ENCODE measurements around the gene FRRS1L. TPM values are rescaled to one million over a fixed set of nuclear protein-coding genes. Genes with fewer than 3 reads are reported as not detected.
"Not testable (repeated sequence)": the region's sequence is repeated elsewhere in the genome, so short reads cannot be mapped to it uniquely, and the experiment has no call there.

Gene FRRS1L
- total RNA-seq, 2 donors from 2014 or later, result 4.4 to 5.7 TPM

GRCh38 chr9:109143881-109144562, 23.0 kb downstream of the FRRS1L start:
- no peak for ATAC-seq
- no peak for DNase-seq
- intact Hi-C loops (cut with DNase I), result no loop called here

DNA sequence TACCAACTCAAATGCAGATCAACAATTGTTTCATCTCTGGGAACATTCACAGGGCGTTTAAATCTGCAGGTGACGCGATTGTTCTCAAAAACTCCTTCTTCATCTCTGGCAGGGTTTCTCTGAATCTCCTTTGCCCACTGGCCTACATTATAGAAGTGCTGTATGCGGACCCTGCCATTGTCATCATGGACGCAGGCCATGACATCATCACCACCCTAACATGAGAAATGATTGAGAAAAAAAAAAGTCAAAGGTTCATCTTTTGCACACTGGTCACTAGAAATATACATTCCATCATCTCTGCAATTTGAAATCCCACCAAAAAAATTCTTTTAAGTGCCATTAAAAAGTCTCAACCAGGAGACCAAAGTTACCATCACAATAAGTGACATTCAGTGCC, 25.7 kb downstream of the FRRS1L start:
- DNase-seq (no peak), ATAC-seq (no peak)
- intact Hi-C loops (cut with DNase I), result no loop called here

DNA sequence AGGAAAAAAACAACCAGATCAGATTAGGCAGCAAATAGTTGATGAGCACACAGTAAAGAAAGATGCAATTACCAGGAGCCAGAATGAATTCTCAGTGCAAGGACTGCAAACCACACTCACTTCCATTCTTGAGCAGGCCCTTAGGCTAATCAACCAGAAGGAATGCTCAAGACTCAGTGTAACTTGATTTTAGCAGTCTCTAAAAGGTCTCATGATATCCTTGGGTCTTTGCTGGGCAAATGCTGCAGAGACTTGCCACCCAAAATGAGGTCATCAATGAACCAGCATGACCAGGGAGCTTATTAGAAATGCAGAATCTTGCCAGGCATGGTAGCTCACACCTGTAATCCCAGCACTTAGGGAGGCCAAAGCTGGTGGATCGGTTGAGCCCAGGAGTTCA, 27.2 kb downstream of the FRRS1L start:
- intact Hi-C loops (cut with DNase I), result no loop called here
- DNase-seq (no peak), ATAC-seq (no peak)

DNA sequence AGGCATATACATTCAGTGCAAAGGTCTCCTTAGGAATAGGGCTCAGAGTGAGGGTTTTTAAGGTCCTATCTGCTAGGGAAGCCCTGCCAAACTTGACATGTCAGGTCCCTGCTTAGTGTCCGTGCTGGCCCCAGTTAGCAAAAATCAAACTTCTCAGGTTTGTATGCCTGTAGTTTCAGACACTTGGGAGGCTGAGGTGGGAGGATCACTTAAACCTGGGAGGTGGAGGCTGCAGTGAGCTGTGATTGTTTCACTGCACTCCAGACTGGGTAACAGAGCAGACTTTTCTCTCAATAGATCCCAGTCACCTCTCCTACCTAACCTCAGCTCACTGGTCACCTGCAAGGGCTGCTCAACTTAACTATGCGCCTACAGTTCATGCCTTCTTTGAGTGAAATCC, 28.6 kb downstream of the FRRS1L start:
- ATAC-seq, result no peak
- intact Hi-C loops (cut with DNase I), result no loop called here
- DNase-seq, result no peak

- no peak for DNase-seq
- ATAC-seq, result no peak
- intact Hi-C loops (cut with DNase I), result no loop called here
Measured at GRCh38 chr9:109134167-109134578, 32.9 kb downstream of the FRRS1L start.

- DNase-seq (no peak), ATAC-seq (no peak)
- intact Hi-C loops (cut with DNase I), result no loop called here
Measured at GRCh38 chr9:109133533-109133932, 33.5 kb downstream of the FRRS1L start.

DNA sequence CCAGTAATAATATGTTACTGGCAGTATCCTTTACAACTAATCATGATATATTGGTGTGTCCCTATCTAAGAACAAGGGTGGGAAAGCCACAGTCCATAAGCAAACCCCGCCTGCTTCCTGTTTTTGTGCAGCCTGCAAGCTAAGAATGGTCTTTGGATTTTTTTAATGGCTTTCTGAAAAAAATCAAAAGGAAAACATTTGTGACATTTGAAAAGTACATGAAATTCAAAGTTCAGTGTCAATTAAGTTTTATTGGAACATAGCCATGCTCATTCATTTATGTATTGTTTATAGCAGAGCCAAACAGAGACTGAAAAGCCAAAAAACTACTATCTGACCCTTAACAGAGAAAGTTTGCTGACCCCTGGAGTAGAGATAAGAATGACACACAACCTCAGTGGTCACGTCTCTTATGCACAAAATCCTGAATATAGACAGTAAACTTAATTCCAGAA, 34.5 kb downstream of the FRRS1L start:
- ATAC-seq (no peak), DNase-seq (no peak)

DNA sequence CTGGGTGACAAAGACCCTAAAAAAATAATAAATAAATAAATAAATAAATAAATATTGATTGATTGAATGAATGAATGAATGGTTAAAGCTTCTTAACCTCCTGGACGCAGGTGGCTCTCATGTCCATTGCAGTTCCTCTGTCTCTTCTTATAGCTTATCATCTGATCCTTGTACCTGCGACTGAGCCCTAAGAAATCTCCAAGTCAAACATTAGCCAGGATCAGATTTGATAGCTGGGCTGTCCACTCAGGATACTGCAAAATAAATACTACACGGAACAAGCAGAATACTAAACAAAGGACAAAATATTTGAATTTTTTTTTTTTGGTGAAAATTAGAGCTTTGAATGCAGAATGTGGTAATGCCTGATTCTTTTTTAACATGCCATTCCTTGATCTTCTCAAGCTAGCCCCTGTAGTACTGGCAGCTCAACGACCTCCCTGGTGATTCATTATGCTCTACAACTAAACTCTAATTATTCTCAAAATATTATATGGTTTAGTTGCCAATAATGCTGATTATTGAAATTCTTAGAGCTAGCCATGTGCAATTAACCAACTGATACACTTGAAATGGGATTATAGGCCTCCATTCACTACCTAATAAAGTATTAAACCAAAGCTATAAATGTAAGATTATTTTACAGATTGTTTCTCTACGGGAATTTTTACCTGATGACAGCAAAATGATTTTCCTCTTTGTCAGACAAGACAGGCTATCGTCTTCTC, 37.4 kb downstream of the FRRS1L start:
- intact Hi-C loops (cut with DNase I), result no loop called here
- no peak for ATAC-seq
- DNase-seq, result no peak

More for the DNA sequence above, 34.5 kb downstream of the FRRS1L start:
- intact Hi-C loops (cut with DNase I), result no loop called here

GRCh38 chr9:109126671-109127070, 40.4 kb downstream of the FRRS1L start:
- DNase-seq, ATAC-seq: not testable (repeated sequence)

DNA sequence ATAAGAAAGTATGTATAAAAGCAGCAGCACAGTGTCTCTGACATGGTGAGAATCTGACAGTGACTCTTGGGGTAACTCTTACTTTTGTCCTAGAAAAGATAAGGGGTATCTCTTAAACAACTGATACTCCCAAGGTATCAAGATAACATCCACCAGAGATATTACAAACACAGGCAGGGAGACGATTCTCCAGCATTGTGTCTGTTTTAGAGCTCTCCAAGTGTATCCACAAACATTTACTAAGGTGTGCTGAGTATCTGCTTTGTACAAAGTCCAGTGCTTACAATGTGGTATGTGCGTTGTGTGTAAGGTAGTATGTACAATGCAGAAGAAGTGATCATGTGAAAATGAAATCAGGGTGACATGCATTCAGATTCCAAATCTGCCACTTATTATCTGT, 42.9 kb downstream of the FRRS1L start:
- DNase-seq (no peak), ATAC-seq (no peak)
- intact Hi-C loops (cut with DNase I), result no loop called here

More at GRCh38 chr9:109126671-109127070, 40.4 kb downstream of the FRRS1L start:
- intact Hi-C loops (cut with DNase I), result not testable (repeated sequence)

GRCh38 chr9:109122726-109123621, 44.1 kb downstream of the FRRS1L start:
- no peak for DNase-seq
- intact Hi-C loops (cut with DNase I), result no loop called here

GRCh38 chr9:109121232-109121796, 45.7 kb downstream of the FRRS1L start:
- ATAC-seq (no peak), DNase-seq (no peak)
- intact Hi-C loops (cut with DNase I), result no loop called here

More at GRCh38 chr9:109122726-109123621, 44.1 kb downstream of the FRRS1L start:
- no peak for ATAC-seq

- ATAC-seq (no peak), DNase-seq (no peak)
- intact Hi-C loops (cut with DNase I), result no loop called here
Measured at GRCh38 chr9:109120204-109120789, 46.8 kb downstream of the FRRS1L start.

GRCh38 chr9:109119439-109120203, 47.4 kb downstream of the FRRS1L start, which contains the start of gene TMEM245:
TSS of gene TMEM245 (minus strand) at chr9:109119947. CDS start at chr9:109119913, 34 bp downstream.
- intact Hi-C loops (cut with DNase I), result no loop called here
- DNase-seq (peak; percentile 97), ATAC-seq (peak; percentile 96 to 99)

- intact Hi-C loops (cut with DNase I), result no loop called here
- DNase-seq (no peak), ATAC-seq (peak in 1 of 2 donors; percentile 1)
Measured at GRCh38 chr9:109118808-109119438, 48.1 kb downstream of the FRRS1L start.

- intact Hi-C loops (cut with DNase I), result no loop called here
Measured at GRCh38 chr9:109117856-109118807, 48.9 kb downstream of the FRRS1L start.

More at GRCh38 chr9:109117856-109118807, 48.9 kb downstream of the FRRS1L start:
- peak; percentile 69 for DNase-seq
- peak in 1 of 2 donors; percentile 54 for ATAC-seq
